ENCODE results near the gene AKAP13.
A peak's percentile ranks its signal among the peaks of the same experiment; 100 is the strongest.

Gene AKAP13

DNA sequence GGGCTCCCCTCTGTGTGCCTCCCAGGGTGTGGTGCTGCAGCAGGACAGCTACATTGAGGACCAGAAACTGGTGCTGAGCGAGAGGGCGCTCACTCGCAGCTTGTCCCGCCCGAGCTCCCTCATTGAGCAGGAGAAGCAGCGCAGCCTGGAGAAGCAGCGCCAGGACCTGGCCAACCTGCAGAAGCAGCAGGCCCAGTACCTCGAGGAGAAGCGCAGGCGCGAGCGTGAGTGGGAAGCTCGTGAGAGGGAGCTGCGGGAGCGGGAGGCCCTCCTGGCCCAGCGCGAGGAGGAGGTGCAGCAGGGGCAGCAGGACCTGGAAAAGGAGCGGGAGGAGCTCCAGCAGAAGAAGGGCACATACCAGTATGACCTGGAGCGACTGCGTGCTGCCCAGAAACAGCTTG is 360.6 kb downstream of the AKAP13 start:
- no peak overlapping the region for H3K4me3 ChIP-seq (ENCODE audit: low read depth, low read length)
- TF ChIP-seq, protein P1, sequence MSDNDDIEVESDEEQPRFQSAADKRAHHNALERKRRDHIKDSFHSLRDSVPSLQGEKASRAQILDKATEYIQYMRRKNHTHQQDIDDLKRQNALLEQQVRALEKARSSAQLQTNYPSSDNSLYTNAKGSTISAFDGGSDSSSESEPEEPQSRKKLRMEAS (IDR thresholded peaks at IDR 0.05; ENCODE audit: low read depth, low read length): no peak
- TF ChIP-seq CTCF (IDR thresholded peaks at IDR 0.05; ENCODE audit: low read depth, low read length): no peak
- TF ChIP-seq POLR2A (IDR thresholded peaks at IDR 0.05; ENCODE audit: extremely low read depth, insufficient read length): no peak
- no peak for TF ChIP-seq MYC (IDR thresholded peaks at IDR 0.05; ENCODE audit: low read depth, low read length)
- DNase-seq (ENCODE audit: low read depth): no peak

DNA sequence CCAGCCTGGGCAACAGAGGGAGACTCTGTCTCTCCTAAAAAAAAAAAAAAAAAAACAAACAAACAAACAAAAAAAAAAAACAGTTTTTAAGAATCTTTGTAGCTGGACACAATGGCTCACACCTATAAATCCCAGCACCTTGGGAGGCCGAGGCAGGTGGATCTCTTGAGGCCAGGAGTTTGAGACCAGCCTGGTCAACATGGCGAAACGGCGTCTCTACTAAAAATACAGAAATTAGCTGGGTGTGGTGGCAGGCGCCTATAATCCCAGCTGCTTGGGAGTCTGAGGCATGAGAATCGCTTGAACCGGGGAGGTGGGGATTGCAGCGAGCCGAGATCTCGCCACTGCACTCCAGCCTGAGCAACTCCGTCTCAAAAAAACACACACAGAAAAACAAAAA is 361.3 kb downstream of the AKAP13 start:
- TF ChIP-seq CTCF (IDR thresholded peaks at IDR 0.05; ENCODE audit: low read depth, low read length): no peak
- TF ChIP-seq, protein P1 (IDR thresholded peaks at IDR 0.05; ENCODE audit: low read depth, low read length): no peak
- no peak for TF ChIP-seq MYC (IDR thresholded peaks at IDR 0.05; ENCODE audit: low read depth, low read length)
- no peak for TF ChIP-seq POLR2A (IDR thresholded peaks at IDR 0.05; ENCODE audit: extremely low read depth, insufficient read length)
- H3K4me3 ChIP-seq (ENCODE audit: low read depth, low read length): no peak overlapping the region
- DNase-seq (ENCODE audit: low read depth): no peak

DNA sequence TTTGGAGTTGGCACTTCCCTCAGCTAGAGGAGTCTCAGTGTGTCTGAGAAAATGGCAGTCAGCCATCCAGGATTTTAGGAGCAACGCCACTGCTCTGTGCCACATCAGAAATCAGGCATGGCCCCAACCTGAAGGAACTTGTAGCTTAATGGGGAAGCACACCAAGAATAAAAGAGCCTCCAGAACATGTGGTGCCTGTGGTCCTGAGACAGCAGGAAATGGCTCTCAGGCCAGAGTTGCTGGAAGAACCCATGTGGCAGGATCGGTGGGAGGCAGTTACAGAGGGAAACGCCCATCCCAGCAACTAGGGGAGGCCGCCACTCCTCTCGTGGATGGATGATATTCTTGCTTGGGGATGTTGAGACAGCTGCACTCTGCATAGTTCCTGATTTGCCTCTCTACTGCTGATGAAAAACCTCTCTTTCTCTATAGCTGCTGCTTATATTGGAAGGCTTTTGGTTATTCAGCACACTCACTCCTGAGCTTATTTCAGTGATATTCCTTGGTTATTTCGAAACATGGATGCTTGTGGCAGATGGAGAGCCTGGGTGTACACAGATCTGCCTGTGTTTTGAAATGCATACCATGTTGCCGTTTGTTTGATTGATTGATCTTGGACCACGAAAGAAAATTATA is 361.9 kb downstream of the AKAP13 start:
- H3K4me3 ChIP-seq (ENCODE audit: low read depth, low read length): no peak overlapping the region
- TF ChIP-seq POLR2A (IDR thresholded peaks at IDR 0.05; ENCODE audit: extremely low read depth, insufficient read length): no peak
- TF ChIP-seq CTCF (IDR thresholded peaks at IDR 0.05; ENCODE audit: low read depth, low read length): no peak
- DNase-seq (ENCODE audit: low read depth): peak; percentile 54

DNA sequence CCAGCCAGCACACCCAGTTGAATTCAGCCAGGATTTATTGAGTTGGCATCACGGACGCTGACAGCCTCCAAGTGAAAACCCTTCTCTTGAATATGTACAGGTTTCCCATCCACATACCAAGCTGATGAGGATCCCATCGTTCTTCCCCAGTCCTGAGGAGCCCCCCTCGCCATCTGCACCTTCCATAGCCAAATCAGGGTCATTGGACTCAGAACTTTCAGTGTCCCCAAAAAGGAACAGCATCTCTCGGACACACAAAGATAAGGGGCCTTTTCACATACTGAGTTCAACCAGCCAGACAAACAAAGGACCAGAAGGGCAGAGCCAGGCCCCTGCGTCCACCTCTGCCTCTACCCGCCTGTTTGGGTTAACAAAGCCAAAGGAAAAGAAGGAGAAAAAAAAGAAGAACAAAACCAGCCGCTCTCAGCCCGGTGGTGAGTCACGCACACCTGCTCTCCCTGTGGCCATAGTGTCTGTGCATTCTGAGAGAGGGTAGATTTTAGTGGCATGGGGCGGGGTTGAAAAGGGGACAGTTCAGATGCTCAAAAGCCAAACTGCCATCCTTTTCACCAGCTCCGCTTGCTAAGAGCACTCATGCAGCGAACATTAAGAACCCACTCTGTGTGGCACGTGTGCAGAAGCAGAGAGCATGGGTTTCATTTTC is 363.1 kb downstream of the AKAP13 start:
- DNase-seq (ENCODE audit: low read depth): no peak
- TF ChIP-seq POLR2A (IDR thresholded peaks at IDR 0.05; ENCODE audit: extremely low read depth, insufficient read length): no peak
- no peak for TF ChIP-seq CTCF (IDR thresholded peaks at IDR 0.05; ENCODE audit: low read depth, low read length)
- TF ChIP-seq, protein P1 (IDR thresholded peaks at IDR 0.05; ENCODE audit: low read depth, low read length): no peak
- no peak for TF ChIP-seq MYC (IDR thresholded peaks at IDR 0.05; ENCODE audit: low read depth, low read length)
- no peak overlapping the region for H3K4me3 ChIP-seq (ENCODE audit: low read depth, low read length)

- no peak for DNase-seq (ENCODE audit: low read depth)
- H3K4me3 ChIP-seq (ENCODE audit: low read depth, low read length): no peak overlapping the region
- TF ChIP-seq POLR2A (IDR thresholded peaks at IDR 0.05; ENCODE audit: extremely low read depth, insufficient read length) (no peak), CTCF (IDR thresholded peaks at IDR 0.05; ENCODE audit: low read depth, low read length) (no peak)
These were observed 364.2 kb downstream of the AKAP13 start for GRCh38 chr15:85744579-85744978.

DNA sequence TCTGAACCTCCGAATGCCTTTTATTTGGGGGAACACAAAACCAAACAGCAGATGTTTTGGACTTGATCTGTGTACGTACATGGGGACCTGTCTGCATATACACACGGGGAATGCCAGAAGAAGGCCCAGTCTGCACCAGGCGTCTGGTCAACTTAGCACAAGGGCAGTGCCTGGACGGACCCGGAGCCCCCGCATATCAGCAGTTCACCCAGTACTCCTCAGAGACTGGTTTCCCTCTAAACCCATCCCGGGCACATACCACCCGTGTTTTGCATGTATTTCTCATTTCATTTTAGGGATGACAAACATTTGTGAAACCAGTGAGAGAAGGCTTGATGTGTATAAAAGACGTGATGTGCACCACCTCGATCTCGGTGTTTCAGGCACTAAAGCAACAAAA is 364.6 kb downstream of the AKAP13 start:
- no peak for DNase-seq (ENCODE audit: low read depth)
- TF ChIP-seq POLR2A (IDR thresholded peaks at IDR 0.05; ENCODE audit: extremely low read depth, insufficient read length) (no peak), CTCF (IDR thresholded peaks at IDR 0.05; ENCODE audit: low read depth, low read length) (no peak), MYC (IDR thresholded peaks at IDR 0.05; ENCODE audit: low read depth, low read length) (no peak)
- TF ChIP-seq, protein P1 (IDR thresholded peaks at IDR 0.05; ENCODE audit: low read depth, low read length): no peak
- no peak overlapping the region for H3K4me3 ChIP-seq (ENCODE audit: low read depth, low read length)

Data from NB4 (cell line).